ENCODE results near the gene RELA.
A peak's percentile ranks its signal among the peaks of the same experiment; 100 is the strongest.
"Not testable (repeated sequence)": the region's sequence is repeated elsewhere in the genome, so short reads cannot be mapped to it uniquely, and the experiment has no call there.

RELA gene

DNA sequence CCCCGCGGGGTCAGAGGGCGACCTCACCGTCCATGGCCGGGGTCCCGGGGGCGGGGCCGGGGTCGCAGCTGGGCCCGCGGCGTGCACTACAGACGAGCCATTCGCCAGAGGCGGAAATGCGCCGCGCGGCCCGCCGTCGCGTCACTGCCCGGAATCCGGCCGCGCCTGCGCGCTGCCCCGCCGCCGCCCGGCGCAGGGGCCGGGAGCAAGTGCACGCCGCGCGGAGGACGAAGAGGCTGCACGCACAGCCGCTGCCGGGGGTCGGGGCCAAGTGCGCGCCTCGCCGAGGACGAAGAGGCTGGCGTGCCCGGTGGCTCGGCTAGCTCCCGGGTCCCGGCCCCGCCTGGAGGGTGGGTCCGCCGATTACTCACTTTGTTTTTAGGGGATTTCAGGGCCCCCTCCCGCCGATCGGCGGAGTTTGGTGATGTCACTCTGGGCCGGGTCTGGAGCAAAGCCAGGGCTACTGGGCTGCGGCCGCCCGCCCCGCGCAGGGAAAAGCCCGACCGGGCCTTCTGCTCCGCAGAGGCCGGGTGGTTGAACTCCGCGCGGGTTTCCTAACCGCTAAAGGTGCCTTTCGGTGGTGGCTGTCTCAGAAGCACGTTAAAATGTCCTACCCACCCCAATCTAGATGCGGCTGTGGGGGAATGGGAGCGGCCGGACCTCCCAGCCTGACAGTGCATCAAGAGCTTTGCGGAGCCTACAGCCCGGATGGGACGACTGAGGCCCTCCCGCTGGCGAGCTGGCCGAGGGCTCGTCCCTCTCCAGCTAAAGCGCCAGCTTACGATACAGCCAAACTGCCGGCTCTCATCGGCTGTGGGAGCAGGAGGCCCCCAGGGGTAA is at the start of gene RELA:
TSS of gene RELA (minus strand) at position 118 of the 840 bp plus-strand sequence. CDS start at position 34, 84 bp downstream.
- peak within 1 kb of the TSS; percentile 85 for H3K4me3 ChIP-seq (ENCODE audit: low read depth, low read length)

DNA sequence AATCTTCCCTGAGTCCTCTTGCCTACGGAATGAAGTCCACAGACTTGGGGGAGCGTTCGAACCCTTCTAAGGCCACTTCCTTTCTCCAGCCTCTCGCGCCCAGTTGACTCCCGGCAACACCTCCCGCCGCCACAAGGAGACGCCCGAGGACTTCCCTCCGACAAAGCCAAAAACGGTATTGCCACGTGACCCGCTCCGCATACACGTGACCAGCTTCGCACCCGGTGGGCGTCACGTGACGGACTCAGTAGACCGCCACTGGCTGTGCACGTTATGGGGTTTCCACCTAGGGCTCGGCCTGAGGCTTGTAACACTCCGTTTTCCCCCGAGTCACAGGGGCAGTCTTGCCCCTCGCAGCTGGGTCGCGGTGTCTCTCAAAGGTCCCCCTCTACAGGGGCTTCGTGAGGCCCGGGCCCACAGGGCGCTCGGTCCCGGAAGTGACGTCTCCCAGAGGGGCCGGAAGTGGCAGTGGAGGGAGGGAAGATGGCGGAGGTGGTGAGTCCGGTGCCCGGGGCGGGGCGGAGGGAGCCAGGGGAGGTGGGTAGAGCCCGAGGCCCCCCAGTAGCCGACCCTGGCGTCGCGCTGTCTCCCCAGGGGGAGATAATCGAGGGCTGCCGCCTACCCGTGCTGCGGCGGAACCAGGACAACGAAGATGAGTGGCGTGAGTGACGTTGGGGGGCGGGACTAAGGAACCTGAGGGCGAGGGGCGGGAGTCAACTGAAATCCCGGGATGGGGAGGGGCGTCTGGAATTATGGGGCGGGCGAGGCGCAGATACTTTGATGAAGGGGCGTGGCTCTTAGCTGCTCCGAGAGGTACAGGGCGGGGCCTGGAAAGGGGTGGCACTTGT is 49.3 kb upstream of the RELA start, which contains the start of gene KAT5:
TSS of gene KAT5 (plus strand) at position 468 of the 848 bp plus-strand sequence. CDS start at position 484, 16 bp downstream.
- H3K4me3 ChIP-seq (ENCODE audit: low read depth, low read length) = peak within 1 kb of the TSS; percentile 88

DNA sequence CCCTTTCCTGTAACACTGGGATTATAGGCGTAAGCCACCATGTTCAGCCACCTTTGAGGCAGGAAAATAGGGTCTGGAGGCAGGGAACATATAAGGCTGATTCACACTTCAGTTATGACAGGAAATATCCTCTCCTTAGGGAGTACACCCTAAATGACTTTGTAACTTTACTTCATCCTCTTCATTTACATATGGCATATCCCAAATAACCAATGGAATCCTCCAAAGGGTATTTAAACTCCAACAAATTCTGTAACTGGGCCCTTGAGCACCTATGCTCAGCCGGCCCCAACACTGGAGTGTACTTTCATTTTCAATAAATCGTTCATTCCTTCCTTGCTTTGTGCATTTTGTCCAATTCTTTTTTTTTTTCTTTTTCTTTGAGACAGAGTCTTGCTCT is 47.7 kb upstream of the RELA start:
- no peak overlapping the region for H3K4me3 ChIP-seq (ENCODE audit: low read depth, low read length)

DNA sequence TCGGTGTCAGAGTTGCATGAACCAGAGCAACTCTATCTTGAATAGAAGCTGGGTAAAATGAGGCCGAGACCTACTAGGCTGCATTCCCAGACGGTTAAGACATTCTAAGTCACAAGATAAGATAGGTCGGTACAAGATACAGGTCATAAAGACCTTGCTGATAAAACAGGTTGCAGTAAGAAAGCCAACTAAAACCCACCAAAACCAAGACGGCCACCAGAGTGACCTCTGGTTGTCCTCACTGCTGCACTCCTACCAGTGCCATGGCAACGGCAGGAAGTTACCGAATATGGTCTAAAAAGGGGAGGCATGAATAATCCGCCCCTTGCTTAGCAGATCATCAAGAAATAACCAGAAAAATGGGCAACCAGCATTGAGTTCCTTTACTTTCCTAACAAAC is 46.9 kb upstream of the RELA start:
- no peak overlapping the region for H3K4me3 ChIP-seq (ENCODE audit: low read depth, low read length)

DNA sequence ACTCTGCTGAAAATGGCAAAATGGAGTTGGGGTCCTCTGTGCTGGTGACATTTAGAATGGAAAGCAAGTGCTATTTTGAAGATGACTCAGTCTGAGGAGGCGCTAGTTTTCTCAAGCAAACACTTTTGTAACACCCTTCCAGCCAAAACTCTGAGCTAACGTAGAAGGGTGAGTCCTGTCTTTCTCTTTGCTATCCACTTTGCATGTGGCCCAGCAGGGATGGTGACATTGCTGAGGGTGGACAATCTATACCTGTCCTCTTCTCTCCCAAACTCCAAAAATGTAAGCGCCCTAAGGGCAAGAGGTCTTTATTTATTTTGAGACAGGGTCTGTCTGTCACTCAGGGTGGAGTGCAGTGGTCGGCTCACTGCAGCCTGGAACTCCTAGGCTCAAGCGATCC is 45.7 kb upstream of the RELA start:
- H3K4me3 ChIP-seq (ENCODE audit: low read depth, low read length) = no peak overlapping the region

DNA sequence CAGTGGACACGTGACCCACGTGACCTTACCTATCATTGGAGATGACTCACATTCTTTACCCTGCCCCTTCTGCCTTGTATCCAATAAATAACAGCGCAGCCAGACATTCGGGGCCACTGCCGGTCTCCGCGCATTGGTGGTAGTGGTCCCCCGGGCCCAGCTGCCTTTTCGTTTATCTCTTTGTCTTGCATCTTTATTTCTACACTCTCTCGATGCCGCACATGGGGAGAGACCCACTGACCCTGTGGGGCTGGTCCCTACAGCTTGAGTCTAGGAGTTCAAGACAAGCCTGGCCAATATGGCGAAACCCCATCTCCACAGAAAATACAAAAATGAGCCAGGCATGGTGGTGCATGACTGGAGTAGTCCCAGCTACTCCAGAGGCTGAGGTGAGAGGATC is 44.3 kb upstream of the RELA start:
- not testable (repeated sequence) for H3K4me3 ChIP-seq (ENCODE audit: low read depth, low read length)

DNA sequence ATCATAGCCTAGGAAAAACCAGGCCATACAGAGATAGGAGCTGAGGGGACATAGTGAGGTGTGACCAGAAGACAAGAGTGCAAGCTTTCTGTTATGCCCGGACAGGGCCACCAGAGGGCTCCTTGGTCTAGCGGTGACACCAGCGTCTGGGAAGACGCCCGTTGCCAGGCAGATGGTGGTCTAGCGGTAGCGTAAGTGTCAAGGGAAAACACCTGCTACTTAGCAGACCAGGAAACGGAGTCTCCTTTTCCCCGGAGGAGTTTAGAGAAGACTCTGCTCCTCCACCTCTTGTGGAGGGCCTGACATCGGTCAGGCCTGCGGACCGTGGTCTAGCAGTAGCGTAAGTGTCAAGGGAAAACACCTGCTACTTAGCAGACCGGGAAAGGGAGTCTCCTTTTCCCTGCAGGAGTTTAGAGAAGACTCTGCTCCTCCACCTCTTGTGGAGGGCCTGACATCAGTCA is 43.6 kb upstream of the RELA start:
- H3K4me3 ChIP-seq (ENCODE audit: low read depth, low read length) = not testable (repeated sequence)

DNA sequence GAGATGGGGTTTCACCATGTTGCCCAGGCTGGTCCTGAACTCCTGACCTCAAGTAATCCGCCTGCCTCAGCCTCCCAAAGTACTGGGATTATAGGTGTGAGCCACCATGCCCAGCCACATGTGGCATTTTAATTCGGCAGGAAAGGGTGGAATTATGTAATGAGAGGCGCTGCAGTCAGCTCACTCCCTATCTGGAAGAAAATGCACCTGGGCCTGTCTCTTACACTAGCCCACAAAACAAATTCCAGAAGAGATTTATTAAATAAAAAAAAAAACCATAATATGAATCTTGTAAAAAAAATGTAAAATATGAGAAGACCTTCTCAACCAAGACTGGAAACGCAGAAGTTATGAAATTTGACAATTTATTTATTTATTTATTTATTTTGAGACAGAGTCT is 41.1 kb upstream of the RELA start:
- no peak overlapping the region for H3K4me3 ChIP-seq (ENCODE audit: low read depth, low read length)

DNA sequence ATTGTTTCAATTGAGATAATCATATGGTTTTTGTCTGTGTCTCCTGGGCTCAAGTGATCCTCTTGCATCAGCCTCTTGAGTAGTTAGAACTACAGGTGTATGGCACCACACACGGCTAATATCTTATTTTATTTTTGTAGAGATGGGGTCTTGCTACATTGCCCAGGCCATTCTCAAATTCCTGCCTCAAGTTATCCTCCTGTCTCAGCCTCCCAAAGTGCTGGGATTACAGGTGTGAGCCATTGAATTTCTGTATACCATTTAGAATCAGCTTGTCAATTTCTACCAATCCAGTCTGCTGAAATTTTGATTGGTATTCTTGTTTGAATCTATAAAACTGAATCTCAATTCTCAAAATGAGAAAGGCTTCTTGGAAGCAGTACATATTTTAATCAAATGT is 39.0 kb upstream of the RELA start:
- no peak overlapping the region for H3K4me3 ChIP-seq (ENCODE audit: low read depth, low read length)

DNA sequence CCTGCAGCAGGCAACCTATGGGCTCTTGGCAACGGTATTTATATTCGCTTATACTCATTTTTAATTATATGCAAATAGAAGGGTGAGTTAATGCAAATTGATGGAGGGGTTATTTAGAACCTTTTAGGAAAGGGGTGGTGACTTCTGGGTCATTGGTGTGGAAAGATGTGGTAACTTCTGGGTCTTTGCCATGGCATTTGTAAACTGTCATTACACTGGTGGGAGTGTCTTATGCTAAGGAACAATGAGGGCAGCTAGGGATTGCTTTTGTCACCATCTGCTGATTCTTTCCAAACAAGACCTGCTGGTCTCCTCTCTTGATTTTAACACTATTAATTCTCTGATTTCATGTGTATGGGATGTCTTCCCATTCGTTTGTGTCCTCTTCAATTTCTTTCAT is 37.7 kb upstream of the RELA start:
- no peak overlapping the region for H3K4me3 ChIP-seq (ENCODE audit: low read depth, low read length)

DNA sequence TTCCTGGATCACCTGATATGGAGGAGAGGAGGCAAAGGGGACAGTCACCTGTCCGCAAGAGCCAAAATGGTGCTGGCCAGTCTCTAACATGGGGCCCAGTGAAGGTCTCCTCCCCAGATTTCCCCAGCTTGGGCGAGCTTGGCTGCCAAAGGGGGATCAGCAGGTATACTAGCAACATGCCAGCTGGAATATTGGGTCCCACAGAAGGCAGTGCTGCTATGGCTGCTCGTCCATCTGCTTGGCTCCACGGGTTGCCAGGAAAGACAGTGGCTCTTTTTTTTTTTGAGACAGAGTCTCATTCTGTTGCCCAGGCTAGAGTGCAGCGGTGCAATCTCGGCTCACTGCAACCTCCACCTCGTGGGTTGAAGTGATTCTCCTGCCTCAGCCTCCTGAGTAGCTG is 36.6 kb upstream of the RELA start:
- H3K4me3 ChIP-seq (ENCODE audit: low read depth, low read length) = no peak overlapping the region

DNA sequence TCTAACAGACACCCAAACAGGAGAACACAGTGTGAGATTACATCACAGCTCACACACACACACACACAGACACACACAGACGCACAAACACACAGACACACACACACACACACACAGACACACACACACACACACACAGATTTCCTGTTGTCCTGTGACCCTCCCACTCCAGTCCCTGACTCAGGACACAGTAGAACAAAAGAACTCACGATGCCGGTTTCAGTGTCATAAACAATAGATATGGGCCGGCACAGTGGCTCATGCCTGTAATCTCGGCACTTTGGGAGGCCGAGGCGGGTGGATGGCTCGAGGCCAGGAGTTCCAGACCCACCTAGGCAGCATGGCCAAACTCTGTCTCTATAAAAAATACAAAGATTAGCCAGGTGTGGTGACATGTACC is 35.5 kb upstream of the RELA start:
- no peak overlapping the region for H3K4me3 ChIP-seq (ENCODE audit: low read depth, low read length)

DNA sequence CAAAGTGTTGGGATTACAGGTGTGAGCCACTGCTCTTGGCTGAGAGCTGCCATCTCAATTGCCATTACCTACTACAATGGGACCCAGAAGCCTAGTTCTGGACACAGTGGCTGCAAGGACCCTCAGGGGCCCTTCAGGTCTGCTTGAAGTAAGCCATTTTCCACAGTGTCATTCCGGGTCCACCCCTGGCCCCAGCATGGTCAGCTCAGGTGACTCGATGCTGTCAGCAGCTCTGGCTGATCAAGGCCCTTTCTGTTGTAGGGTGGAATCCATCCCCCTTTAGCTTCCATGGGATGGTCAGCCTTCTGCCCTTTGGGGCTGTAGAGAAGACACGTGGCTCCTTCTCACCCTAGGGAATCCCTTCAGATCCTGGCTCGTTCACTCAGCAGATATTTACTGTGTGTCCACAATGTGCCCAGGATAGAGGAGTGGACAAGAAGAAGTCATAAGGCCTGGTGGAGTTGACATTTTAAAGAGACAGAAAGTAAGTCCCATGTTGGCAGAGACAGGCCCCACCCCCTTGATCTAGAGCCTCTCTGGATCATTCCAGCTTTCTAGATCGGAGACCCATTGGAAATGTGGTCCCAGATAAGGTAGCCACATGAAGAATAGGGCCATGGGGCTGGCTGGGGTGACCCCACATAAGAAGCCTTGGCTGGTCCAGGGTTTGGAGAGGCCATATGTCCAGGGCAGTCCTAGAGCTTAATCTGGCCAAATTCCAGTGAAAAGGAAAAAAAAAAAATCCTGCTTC is 34.3 kb upstream of the RELA start:
- H3K4me3 ChIP-seq (ENCODE audit: low read depth, low read length) = no peak overlapping the region

DNA sequence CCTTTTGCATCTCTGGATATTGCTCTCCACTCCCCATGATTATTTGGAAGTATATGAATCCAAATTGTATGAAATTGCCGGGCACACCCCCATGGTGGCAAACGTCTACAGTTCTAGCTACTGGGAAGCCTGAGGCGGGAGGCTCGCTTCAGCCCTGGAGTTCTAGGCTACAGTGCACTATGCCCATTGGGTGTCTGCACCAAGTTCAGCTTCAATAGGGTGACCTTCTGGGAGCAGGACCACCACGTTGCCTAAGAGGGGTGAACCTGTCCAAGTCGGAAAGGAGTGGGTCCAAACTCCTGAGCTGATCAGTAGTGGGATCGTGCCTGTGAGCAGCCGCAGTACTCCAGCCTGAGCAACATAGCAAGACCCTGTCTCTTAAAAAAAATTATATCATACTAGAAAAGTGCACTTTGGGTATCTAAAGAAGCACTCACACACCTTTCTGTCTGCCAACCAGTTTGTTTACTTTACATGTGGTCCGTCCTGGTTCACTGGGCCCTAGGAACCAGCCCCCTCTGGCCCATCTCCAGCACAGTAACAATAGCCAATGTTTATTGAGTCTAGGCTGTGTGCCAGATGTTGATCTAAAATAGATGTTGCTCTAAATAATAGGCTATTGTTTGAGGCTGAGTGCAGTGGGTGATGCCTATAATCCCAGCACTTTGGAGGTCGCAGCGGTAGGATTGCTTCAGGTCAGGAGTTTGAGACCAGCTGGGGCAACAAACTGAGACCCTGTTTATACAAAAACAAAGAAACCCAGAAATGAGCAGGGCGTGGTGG is 32.9 kb upstream of the RELA start:
- no peak overlapping the region for H3K4me3 ChIP-seq (ENCODE audit: low read depth, low read length)

DNA sequence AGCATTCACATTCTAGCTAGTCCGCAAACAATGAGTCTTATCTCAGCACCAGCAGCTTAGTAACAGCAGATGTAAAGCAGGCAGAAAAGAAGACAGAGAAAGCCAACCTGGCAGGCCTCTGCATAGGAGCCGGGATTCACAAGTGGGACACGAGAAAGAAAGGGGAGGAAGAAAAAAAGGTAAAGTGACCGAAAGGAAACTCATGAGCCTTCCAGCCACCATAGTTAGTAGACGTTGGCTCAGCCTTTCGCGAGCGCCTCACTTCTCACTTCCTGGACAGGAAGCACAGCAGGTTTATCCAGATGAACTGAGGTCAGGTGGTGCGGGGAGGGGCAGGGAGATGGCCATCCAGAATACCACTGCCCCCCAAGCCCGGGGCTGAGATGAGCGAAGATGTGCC is 29.7 kb upstream of the RELA start:
- H3K4me3 ChIP-seq (ENCODE audit: low read depth, low read length) = no peak overlapping the region

DNA sequence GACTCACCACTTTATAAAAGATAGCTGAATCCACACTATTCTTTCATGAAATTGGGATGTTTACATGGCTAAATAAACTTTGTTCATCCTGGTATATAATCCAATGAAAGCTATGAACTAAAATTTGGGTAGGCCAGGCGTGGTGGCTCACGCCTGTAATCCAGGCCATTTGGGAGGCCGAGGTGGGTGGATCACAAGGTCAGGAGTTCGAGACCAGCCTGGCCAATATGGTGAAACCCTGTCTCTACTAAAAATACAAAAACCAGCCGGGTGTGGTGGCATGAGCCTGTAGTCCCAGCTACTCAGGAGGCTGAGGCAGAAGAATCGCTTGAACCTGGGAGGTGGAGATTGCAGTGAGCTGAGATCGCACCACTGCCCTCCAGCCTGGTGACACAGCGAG is 29.1 kb upstream of the RELA start:
- H3K4me3 ChIP-seq (ENCODE audit: low read depth, low read length) = not testable (repeated sequence)

DNA sequence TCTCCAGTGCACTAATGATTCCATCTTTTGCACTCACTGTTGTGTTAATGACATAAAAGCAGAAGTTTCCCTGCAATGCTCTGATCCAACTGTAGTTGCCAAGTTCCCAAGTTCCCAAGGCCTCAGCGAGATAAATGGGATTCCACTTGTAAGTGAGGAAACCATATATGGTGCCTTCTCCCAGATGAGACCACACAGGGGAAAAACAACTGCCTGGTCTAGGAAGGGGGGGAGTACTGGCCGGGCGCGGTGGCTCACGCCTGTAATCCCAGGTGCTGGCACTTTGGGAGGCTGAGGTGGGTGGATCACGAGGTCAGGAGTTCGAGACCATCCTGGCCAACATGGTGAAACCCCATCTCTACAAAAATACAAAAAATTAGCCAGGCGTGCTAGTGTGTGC is 23.3 kb upstream of the RELA start:
- H3K4me3 ChIP-seq (ENCODE audit: low read depth, low read length) = no peak overlapping the region

DNA sequence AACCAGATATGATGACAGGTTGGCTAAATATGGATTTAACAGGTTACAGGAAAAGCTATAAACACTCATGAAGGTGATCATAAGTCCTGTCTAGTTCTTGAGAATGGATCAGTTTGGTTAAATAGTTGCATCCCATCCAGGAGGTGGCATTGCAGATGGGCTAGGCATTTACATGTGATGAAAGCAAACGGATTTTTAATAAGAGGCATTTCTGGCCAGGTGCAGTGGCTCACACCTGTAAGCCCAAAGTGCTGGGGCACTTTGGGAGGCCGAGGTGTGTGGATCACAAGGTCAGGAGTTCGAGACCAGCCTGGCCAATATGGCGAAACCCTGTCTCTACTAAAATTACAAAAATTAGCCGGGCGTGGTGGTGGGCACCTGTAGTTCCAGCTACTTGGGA is 20.8 kb upstream of the RELA start:
- H3K4me3 ChIP-seq (ENCODE audit: low read depth, low read length) = not testable (repeated sequence)

DNA sequence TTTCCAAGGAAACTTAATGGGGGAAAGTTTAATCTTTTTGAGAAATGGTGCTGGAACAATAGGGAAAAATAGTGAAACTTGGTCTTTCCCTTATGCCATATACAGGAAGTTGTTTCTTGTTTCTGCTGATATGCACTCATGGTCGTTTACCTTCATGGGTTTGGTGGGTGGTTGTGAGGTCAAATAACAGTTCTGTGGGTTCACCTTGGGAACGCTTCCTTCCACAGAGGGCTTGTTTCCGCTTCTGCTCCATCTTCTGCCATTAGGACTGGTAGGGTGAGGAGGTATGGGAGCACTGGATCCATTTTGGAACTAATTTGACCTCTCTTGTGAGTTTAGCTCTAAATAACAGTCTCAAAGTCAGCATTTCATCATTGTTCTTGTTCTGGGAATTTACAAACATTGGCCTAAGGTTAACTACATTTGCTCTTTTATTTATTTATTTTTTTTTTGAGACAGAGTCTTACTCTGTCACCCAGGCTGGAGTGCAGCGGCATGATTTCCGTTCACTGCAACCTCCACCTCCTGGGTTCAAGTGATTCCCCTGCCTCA is 17.6 kb upstream of the RELA start:
- H3K4me3 ChIP-seq (ENCODE audit: low read depth, low read length) = no peak overlapping the region

DNA sequence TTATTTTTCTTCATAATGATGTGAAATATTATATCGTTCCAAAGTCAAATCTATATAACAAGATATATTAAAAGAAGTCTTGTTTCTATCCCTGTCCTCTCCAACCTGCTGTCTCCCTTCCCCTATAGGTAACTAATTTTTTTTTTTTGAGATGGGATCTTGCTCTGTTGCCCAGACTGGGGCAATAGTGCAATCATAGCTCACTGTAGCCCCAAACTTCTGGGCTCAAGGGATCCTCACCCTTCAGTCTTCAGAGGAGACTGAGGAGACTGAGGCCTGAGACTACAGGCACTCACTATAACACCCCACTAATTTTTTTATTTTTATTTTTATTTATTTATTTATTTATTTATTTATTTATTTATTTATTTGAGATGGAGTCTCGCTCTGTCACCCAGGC is 10.3 kb upstream of the RELA start:
- H3K4me3 ChIP-seq (ENCODE audit: low read depth, low read length) = no peak overlapping the region

Measured in iPS-11a (cell line).